Uterus (tissue), 4 donors: ENCODE results near the gene SLC22A5. TPM values are rescaled to one million over a fixed set of nuclear protein-coding genes. Genes with fewer than 3 reads are reported as not detected.

Experiments used
- DNase-seq, 2 donors: peaks; one replicate each; pipeline ENCODE4 v3.0.0-alpha.2; 2019 to 2020
- H3K27ac ChIP-seq, 2 donors: fragments of 200-600 bp; sonication (generic); 1 replicate in 1 of 2; 2 replicates in 1 of 2; pipeline ENCODE4 v1.5.1; 2016 to 2018
- H3K27me3 ChIP-seq, 2 donors: fragments of 200-600 bp; sonication (generic); one replicate each; pipeline ENCODE4 v1.5.1; 2018 to 2019; ENCODE audit warnings: control low read depth in 1 of 2
- H3K36me3 ChIP-seq, 2 donors: fragments of 200-600 bp; sonication (generic); one replicate each; pipeline ENCODE4 v1.5.1; 2019; ENCODE audit warnings: control low read depth in 1 of 2
- H3K4me1 ChIP-seq, 2 donors: fragments of 200-600 bp; sonication (generic); one replicate each; pipeline ENCODE4 v1.5.1; 2018 to 2019; ENCODE audit warnings: control low read depth in 1 of 2
- H3K4me3 ChIP-seq, 2 donors: fragments of 200-600 bp; sonication (generic); 1 replicate in 1 of 2; 2 replicates in 1 of 2; pipeline ENCODE4 v1.5.1; 2018 to 2019; ENCODE audit warnings: mild to moderate bottlenecking in 1 of 2
- H3K9me3 ChIP-seq, 2 donors: fragments of 200-600 bp; sonication (generic); one replicate each; pipeline ENCODE4 v1.5.1; 2019; ENCODE audit warnings: control low read depth in 1 of 2
- POLR2A ChIP-seq, 2 donors: fragments of 450-650 bp; IDR thresholded peaks; one replicate each; pipeline ENCODE4 v1.6.1; 2016; ENCODE audit warnings: antibody characterized with exemption in 2 of 2, mild to moderate bottlenecking in 1 of 2, moderate library complexity in 1 of 2
- intact Hi-C: fragments of 100-400 bp; cut with DNase I; formaldehyde crosslinking; loops from one replicate; pipeline ENCODE4 v1.15.1; 2023; ENCODE audit warnings: low total_unique reads
- total RNA-seq, 4 donors: library from RNA; depleted of rRNA in 3 of 4; stranded (reverse); fragments of >200 nt in 3 of 4; gene quantifications; one replicate each; pipeline versions ENCODE4 v1.1.0 to v1.2.4, GENCODE V29; 2014 to 2023
- TF ChIP-seq, protein P1 (sequence below), 4 experiments: fragments of 200-600 bp in 2 of 4; fragments of 450-650 bp in 2 of 4; sonication (generic) in 2 of 4; IDR thresholded peaks; one replicate each; pipeline ENCODE4 v1.5.1; 2016 to 2019; ENCODE audit warnings: antibody characterized with exemption in 4 of 4, mild to moderate bottlenecking in 2 of 4, moderate library complexity in 1 of 4
- donor health status: DM: yes; HTN: yes; CAD: no.

The SLC22A5 gene
- total RNA-seq, 4 donors from 2014 or later: 2.0 to 18.9 (median 10.0) TPM

DNA sequence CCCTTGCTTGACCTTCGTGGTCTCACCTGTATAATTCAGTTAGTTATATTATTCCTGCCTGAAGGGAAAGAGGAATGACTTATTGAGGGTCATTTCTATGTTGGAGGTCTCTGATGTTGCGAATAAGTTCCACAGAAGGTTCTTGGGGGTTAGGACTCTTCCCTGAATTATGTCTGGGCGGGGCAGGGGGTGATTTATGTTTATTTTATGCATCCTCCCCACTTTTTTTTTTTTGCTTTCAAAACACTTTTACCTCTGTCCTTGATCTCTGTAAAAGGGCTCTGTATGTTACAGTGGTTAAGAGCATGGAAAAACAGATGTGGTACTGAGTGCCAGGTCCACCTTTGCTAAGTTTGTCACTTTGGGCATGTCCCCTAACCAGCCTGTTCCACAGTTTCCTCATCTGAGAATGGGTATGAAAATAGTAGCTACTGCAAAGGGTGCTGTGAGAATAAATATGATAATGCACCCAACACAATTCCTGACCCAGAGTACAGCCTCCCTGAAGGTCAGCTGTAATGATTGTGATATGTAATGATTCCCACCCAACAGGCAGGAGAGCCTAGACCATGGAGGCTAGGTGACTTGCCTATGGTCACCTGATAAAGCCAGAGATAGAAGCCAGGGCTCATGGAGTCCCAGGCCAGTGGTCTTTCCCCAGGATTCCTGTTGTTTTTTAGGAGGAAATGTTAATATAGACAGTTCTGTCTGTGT, 54.8 kb downstream of the SLC22A5 start:
- intact Hi-C loops: loop anchor here (5.0 kb wide), 1 partner anchor 63 kb away; no protein-coding TSS in a partner anchor
- peak overlapping the region; percentile 51 to 68 for H3K27ac ChIP-seq

DNA sequence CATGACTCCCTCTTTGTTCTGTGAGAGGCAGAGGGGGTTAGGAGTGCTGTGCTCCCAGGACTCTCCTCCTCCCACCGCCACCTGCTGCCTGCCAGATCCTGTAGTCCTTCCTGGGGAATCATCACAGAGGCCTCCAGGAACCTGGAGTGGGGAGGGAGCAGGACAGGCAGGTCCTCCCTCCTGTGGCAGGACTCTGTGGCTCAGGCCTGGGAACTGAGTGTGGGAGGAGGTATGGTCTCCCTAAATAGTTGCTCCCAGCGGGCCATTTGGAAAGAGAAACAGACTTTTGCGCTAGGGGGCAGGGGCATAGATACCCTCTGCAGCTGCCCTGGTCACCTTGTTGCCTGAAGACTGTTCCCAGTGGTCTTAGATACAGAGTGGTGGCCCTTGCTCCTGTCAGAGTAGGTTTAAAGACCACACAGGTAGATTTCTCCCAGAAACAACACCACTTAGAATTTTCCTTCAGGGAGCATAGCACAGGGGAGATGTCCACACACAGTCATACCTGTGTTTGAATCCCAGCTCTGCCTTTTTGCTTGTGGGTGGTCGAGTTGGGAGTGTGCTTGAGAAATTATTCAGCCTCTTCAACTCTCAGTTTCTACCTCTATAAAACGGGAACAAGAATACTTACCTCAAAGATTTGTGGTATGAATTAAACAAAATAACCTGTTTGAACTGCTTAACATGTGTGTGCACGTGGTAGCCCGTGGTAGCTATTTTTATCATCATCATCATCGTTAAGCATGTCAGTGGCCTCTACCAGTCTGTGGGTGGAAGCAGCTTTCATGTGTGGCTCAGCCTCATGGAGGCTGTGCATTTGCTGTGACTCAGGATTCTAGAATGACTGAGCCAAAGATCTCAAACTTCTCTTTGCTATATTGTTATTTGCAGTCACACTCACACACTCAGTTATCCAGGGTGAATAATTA, 55.8 kb downstream of the SLC22A5 start:
- TF ChIP-seq POLR2A (IDR thresholded peaks at IDR 0.05): no peak
- TF ChIP-seq, protein P1, sequence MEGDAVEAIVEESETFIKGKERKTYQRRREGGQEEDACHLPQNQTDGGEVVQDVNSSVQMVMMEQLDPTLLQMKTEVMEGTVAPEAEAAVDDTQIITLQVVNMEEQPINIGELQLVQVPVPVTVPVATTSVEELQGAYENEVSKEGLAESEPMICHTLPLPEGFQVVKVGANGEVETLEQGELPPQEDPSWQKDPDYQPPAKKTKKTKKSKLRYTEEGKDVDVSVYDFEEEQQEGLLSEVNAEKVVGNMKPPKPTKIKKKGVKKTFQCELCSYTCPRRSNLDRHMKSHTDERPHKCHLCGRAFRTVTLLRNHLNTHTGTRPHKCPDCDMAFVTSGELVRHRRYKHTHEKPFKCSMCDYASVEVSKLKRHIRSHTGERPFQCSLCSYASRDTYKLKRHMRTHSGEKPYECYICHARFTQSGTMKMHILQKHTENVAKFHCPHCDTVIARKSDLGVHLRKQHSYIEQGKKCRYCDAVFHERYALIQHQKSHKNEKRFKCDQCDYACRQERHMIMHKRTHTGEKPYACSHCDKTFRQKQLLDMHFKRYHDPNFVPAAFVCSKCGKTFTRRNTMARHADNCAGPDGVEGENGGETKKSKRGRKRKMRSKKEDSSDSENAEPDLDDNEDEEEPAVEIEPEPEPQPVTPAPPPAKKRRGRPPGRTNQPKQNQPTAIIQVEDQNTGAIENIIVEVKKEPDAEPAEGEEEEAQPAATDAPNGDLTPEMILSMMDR (IDR thresholded peaks at IDR 0.05): no peak
- no peak for DNase-seq
- intact Hi-C loops: loop anchor here (5.0 kb wide), 1 partner anchor 72 kb away; no protein-coding TSS in a partner anchor

More for the DNA sequence above, 54.8 kb downstream of the SLC22A5 start:
- no peak overlapping the region for H3K4me3 ChIP-seq
- no peaks in the 10 kb centered on the region for H3K27me3 ChIP-seq
- no peaks in the 10 kb centered on the region for H3K9me3 ChIP-seq
- no peak for TF ChIP-seq POLR2A (IDR thresholded peaks at IDR 0.05)
- TF ChIP-seq, protein P1 (IDR thresholded peaks at IDR 0.05): no peak
- DNase-seq: no peak
- peaks cover 34 to 35% of the 10 kb centered on the region in 2 donors for H3K4me1 ChIP-seq
- H3K36me3 ChIP-seq: no peaks in the 10 kb centered on the region

DNA sequence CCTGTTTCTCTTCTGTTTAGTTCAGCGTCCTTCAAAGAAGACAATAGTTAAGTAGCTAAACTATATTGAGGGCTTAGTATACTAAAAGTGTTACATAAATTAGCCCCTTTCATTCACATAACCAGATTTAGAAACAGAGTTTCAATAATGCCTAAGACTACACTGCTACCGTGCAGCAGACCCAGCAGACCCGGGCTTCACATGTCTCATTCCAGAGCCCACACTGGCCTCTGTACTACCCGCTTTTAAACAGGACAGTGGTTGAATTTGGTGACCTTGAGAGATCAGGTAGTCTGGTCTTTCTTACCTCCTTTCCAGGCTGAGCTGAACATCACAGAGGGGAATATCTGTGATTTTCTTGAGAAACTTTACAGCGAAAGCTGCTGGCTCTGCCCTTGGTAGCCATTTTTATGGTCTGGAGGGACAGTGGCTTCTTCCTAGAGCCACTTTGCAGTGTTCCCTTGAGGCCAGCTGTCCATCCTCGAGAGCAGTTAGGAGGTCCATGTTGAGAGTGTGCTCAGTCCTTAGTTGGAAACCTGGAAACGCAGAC, 56.5 kb downstream of the SLC22A5 start:
- TF ChIP-seq POLR2A (IDR thresholded peaks at IDR 0.05): no peak
- TF ChIP-seq, protein P1 (IDR thresholded peaks at IDR 0.05): no peak
- Histone ChIP-seq H3K27ac (peak overlapping the region; percentile 51 to 68), H3K9me3 (no peaks in the 10 kb centered on the region), H3K27me3 (no peaks in the 10 kb centered on the region), H3K4me1 (peaks cover 27 to 34% of the 10 kb centered on the region in 2 donors), H3K36me3 (no peaks in the 10 kb centered on the region), H3K4me3 (no peak overlapping the region)
- intact Hi-C loops: loop anchor here (5.0 kb wide), 1 partner anchor 71 kb away; no protein-coding TSS in a partner anchor
- DNase-seq: no peak

More for the DNA sequence above, 55.8 kb downstream of the SLC22A5 start:
- Histone ChIP-seq H3K4me3 (no peak overlapping the region), H3K4me1 (peaks cover 28 to 34% of the 10 kb centered on the region in 2 donors), H3K27me3 (no peaks in the 10 kb centered on the region), H3K36me3 (no peaks in the 10 kb centered on the region), H3K9me3 (no peaks in the 10 kb centered on the region), H3K27ac (peak overlapping the region; percentile 51 to 68)

DNA sequence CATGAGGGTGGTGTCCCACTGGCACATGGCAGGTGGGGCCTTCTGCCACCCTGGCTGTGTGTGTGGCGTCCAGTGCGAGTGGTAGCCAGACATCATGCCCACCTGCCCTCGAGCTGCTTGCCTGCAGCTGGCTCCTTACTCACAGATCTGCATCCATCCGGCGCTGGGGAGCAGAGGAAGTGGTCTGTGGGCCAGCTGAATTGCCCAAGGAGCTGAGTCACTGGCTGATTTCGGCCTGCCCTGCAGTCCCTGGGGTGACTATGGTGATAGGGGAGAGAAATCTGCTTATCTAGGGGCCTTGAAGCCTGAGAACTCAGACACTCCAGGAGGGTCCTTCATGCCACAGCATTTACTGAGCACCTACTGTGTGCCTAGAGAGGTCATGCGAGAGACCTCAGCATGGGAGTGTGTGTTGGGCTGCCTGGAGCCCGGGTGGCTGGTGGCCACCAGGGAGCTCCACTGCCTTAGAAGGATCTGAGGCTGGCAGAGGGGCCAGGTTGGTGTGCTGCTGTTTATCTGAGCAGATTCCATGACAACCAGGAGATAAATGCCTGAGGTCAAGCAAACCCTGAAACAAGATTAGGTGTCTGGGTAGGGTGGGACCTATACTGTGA, 57.1 kb downstream of the SLC22A5 start:
- peak; percentile 71 to 77 for DNase-seq
- Histone ChIP-seq H3K27me3 (no peaks in the 10 kb centered on the region), H3K4me3 (no peak overlapping the region), H3K27ac (peak overlapping the region; percentile 51 to 68), H3K9me3 (no peaks in the 10 kb centered on the region), H3K4me1 (peaks cover 27 to 34% of the 10 kb centered on the region in 2 donors), H3K36me3 (no peaks in the 10 kb centered on the region)
- intact Hi-C loops: loop anchor here (5.0 kb wide), 1 partner anchor 71 kb away; no protein-coding TSS in a partner anchor
- no peak for TF ChIP-seq POLR2A (IDR thresholded peaks at IDR 0.05)
- TF ChIP-seq, protein P1 (IDR thresholded peaks at IDR 0.05): peak in 2 of 4 experiments; percentile 15 to 43
